ENCODE measurements around the gene CHST11.

- TF ChIP-seq POLR2A (IDR thresholded peaks at IDR 0.05; ENCODE audit: low read length) (no peak), GATA1 (IDR thresholded peaks at IDR 0.05; ENCODE audit: low read depth, low read length) (no peak)
Measured at GRCh38 chr12:104446646-104447421, 9.9 kb upstream of the CHST11 start.
